ENCODE results near the gene SCARB1.

GRCh38 chr12:124738636-124739467, 124.8 kb downstream of the SCARB1 start:
- TF ChIP-seq EZH2 (IDR thresholded peaks at IDR 0.05; ENCODE audit: insufficient read depth, poor library complexity, severe bottlenecking): no peak
- TF ChIP-seq EZH2phosphoT487 (IDR thresholded peaks at IDR 0.05; ENCODE audit: insufficient read depth, low read depth): no peak
